Activated CD8-positive, alpha-beta memory T cell treated with anti-CD3 and anti-CD28 coated beads, Interleukin-2, amount 10 ng/mL, durations not matched to agents 7 days and 5 days (primary cell): Measurements from ENCODE around the gene SHISA5. TPM values are rescaled to one million over a fixed set of nuclear protein-coding genes. Genes with fewer than 3 reads are reported as not detected.

ENCODE experiments used
- ATAC-seq: fragments of 150-1000 bp; cut with Tn5 transposase; one replicate; pipeline ENCODE4 v1.10.0; 2021; ENCODE audit warnings: moderate library complexity
- CTCF ChIA-PET: fragments of 350-600 bp; sonication (Branson Sonifier 250); formaldehyde crosslinking; loops from one replicate; lab custom pipeline; 2021; ENCODE audit warnings: antibody characterized with exemption; lab: Charles Lee
- DNase-seq: peaks from one replicate; pipeline ENCODE4 v3.0.0-alpha.2; 2020
- H3K27ac Mint-ChIP-seq: one replicate; pipeline ENCODE4 v1.8.0; 2021; ENCODE audit warnings: mild to moderate bottlenecking, mixed read lengths
- H3K27me3 Mint-ChIP-seq: one replicate; pipeline ENCODE4 v1.8.0; 2021; ENCODE audit warnings: mixed read lengths
- H3K36me3 Mint-ChIP-seq: one replicate; pipeline ENCODE4 v1.8.0; 2021; ENCODE audit warnings: mild to moderate bottlenecking, mixed read lengths
- H3K4me1 Mint-ChIP-seq: one replicate; pipeline ENCODE4 v1.8.0; 2021; ENCODE audit warnings: mixed read lengths
- H3K4me3 Mint-ChIP-seq: one replicate; pipeline ENCODE4 v1.8.0; 2021; ENCODE audit warnings: mild to moderate bottlenecking, moderate library complexity, mixed read lengths
- H3K9me3 Mint-ChIP-seq: one replicate; pipeline ENCODE4 v1.8.0; 2022; ENCODE audit warnings: low read depth, mixed read lengths
- total RNA-seq, 2 experiments: library from RNA; stranded (reverse); gene quantifications; one replicate each; pipeline ENCODE4 v1.2.3, GENCODE V29; 2021

Gene SHISA5
- total RNA-seq, 2 experiments from 2014 or later, result 198 to 313 TPM

GRCh38 chr3:48460517-48460902 is 43.5 kb downstream of the SHISA5 start:
- Mint-ChIP-seq H3K27me3 (no peaks in the 10 kb centered on the region), H3K27ac (peak overlapping the region; percentile 66), H3K4me1 (peaks cover 19% of the 10 kb centered on the region), H3K9me3 (no peaks in the 10 kb centered on the region), H3K4me3 (no peak overlapping the region), H3K36me3 (peaks cover 25% of the 10 kb centered on the region)
- ATAC-seq, result no peak
- DNase-seq, result no peak
- CTCF ChIA-PET, result interaction anchor here (2.2 to 2.5 kb wide), 2 partner anchors 13 to 24 kb away, joined by 6 to 13 read pairs; no protein-coding TSS in a partner anchor

- CTCF ChIA-PET, result interaction anchor here (2.5 kb wide), 1 partner anchor 13 kb away, joined by 6 read pairs; no protein-coding TSS in a partner anchor
- DNase-seq (no peak), ATAC-seq (no peak)
- Mint-ChIP-seq H3K27me3 (no peaks in the 10 kb centered on the region), H3K4me1 (peaks cover 15% of the 10 kb centered on the region), H3K9me3 (no peaks in the 10 kb centered on the region), H3K36me3 (peaks cover 24% of the 10 kb centered on the region), H3K27ac (no peak overlapping the region), H3K4me3 (no peak overlapping the region)
These were observed 44.0 kb downstream of the SHISA5 start for GRCh38 chr3:48459773-48460516.

- CTCF ChIA-PET, result interaction anchor here (16.7 kb wide), 1 partner anchor 24 kb away, joined by 176 read pairs; no protein-coding TSS in a partner anchor
- no peak for ATAC-seq
- H3K4me3 Mint-ChIP-seq, result no peak overlapping the region
- DNase-seq, result no peak
- H3K27me3 Mint-ChIP-seq, result no peaks in the 10 kb centered on the region
- peaks cover 28% of the 10 kb centered on the region for H3K36me3 Mint-ChIP-seq
- H3K4me1 Mint-ChIP-seq, result peaks cover 15% of the 10 kb centered on the region
- no peaks in the 10 kb centered on the region for H3K9me3 Mint-ChIP-seq
- no peak overlapping the region for H3K27ac Mint-ChIP-seq
These were observed 44.6 kb downstream of the SHISA5 start for GRCh38 chr3:48459331-48459730.

- Mint-ChIP-seq H3K4me3 (no peak overlapping the region), H3K4me1 (peaks cover 14% of the 10 kb centered on the region), H3K9me3 (no peaks in the 10 kb centered on the region), H3K27ac (no peak overlapping the region), H3K27me3 (no peaks in the 10 kb centered on the region), H3K36me3 (peaks cover 41% of the 10 kb centered on the region)
- ATAC-seq, result no peak
- no peak for DNase-seq
- CTCF ChIA-PET, result interaction anchor here (0.7 to 16.7 kb wide), 8 partner anchors 10 to 117 kb away, joined by 3 to 176 read pairs (median 3); partner anchors contain the start of genes ATRIP and SHISA5
These were observed 47.5 kb downstream of the SHISA5 start for GRCh38 chr3:48456456-48456855.

GRCh38 chr3:48451270-48451669 is 52.7 kb downstream of the SHISA5 start:
- Mint-ChIP-seq H3K36me3 (peaks cover 34% of the 10 kb centered on the region), H3K4me1 (peaks cover 24% of the 10 kb centered on the region), H3K27ac (no peak overlapping the region)

GRCh38 chr3:48446425-48447193 is 57.4 kb downstream of the SHISA5 start, which contains the start of gene ATRIP:
TSS of gene ATRIP (plus strand) at chr3:48446737. CDS start at chr3:48446846, 109 bp downstream.
- CTCF ChIA-PET, result interaction anchor here (1.1 to 16.7 kb wide), 7 partner anchors 10 to 112 kb away, joined by 3 to 176 read pairs (median 6); no protein-coding TSS in a partner anchor
- H3K27ac Mint-ChIP-seq, result peak within 1 kb of the TSS; percentile 92
- H3K36me3 Mint-ChIP-seq, result peaks cover 31% of the 10 kb centered on the region
- H3K27me3 Mint-ChIP-seq, result no peaks in the 10 kb centered on the region
- ATAC-seq, result peak; percentile 98
- H3K9me3 Mint-ChIP-seq, result no peaks in the 10 kb centered on the region
- peak; percentile 92 for DNase-seq
- H3K4me3 Mint-ChIP-seq, result peak within 1 kb of the TSS; percentile 84
- peaks cover 51% of the 10 kb centered on the region for H3K4me1 Mint-ChIP-seq

More at GRCh38 chr3:48451270-48451669, 52.7 kb downstream of the SHISA5 start:
- Mint-ChIP-seq H3K4me3 (no peak overlapping the region), H3K9me3 (no peaks in the 10 kb centered on the region), H3K27me3 (no peaks in the 10 kb centered on the region)
- CTCF ChIA-PET, result interaction anchor here (2.4 to 16.7 kb wide), 3 partner anchors 11 to 16 kb away, joined by 7 to 176 read pairs (median 17); partner anchors contain the start of genes CCDC51 and TMA7
- ATAC-seq, result no peak
- no peak for DNase-seq

GRCh38 chr3:48446043-48446424 is 57.9 kb downstream of the SHISA5 start:
- Mint-ChIP-seq H3K27ac (peak overlapping the region; percentile 92), H3K9me3 (no peaks in the 10 kb centered on the region), H3K27me3 (no peaks in the 10 kb centered on the region), H3K4me1 (peaks cover 54% of the 10 kb centered on the region), H3K36me3 (peaks cover 31% of the 10 kb centered on the region), H3K4me3 (peak overlapping the region; percentile 84)
- no peak for DNase-seq
- no peak for ATAC-seq
- CTCF ChIA-PET, result interaction anchor here (1.1 to 16.7 kb wide), 7 partner anchors 11 to 112 kb away, joined by 3 to 176 read pairs (median 6); no protein-coding TSS in a partner anchor

GRCh38 chr3:48445277-48445882 is 58.6 kb downstream of the SHISA5 start:
- H3K4me1 Mint-ChIP-seq, result peaks cover 58% of the 10 kb centered on the region
- ATAC-seq (no peak), DNase-seq (no peak)
- CTCF ChIA-PET, result interaction anchor here (1.1 to 16.7 kb wide), 7 partner anchors 11 to 113 kb away, joined by 3 to 176 read pairs (median 6); no protein-coding TSS in a partner anchor
- no peaks in the 10 kb centered on the region for H3K9me3 Mint-ChIP-seq
- H3K36me3 Mint-ChIP-seq, result peaks cover 35% of the 10 kb centered on the region
- H3K27me3 Mint-ChIP-seq, result no peaks in the 10 kb centered on the region
- H3K4me3 Mint-ChIP-seq, result peak overlapping the region; percentile 84
- peak overlapping the region; percentile 92 for H3K27ac Mint-ChIP-seq

GRCh38 chr3:48441940-48442339 is 62.0 kb downstream of the SHISA5 start:
- Mint-ChIP-seq H3K9me3 (no peaks in the 10 kb centered on the region), H3K27me3 (no peaks in the 10 kb centered on the region), H3K36me3 (peaks cover 27% of the 10 kb centered on the region), H3K27ac (peak overlapping the region; percentile 97), H3K4me3 (peak overlapping the region; percentile 97), H3K4me1 (peaks cover 56% of the 10 kb centered on the region)
- CTCF ChIA-PET, result interaction anchor here (0.9 to 3.4 kb wide), 3 partner anchors 31 to 160 kb away, joined by 3 to 15 read pairs (median 3); no protein-coding TSS in a partner anchor
- ATAC-seq (no peak), DNase-seq (no peak)

- Mint-ChIP-seq H3K4me1 (peaks cover 47% of the 10 kb centered on the region), H3K27ac (peak overlapping the region; percentile 97), H3K9me3 (no peaks in the 10 kb centered on the region), H3K27me3 (no peaks in the 10 kb centered on the region), H3K36me3 (peaks cover 27% of the 10 kb centered on the region), H3K4me3 (peak overlapping the region; percentile 97)
- DNase-seq, result no peak
- ATAC-seq, result peak; percentile 5
- CTCF ChIA-PET, result interaction anchor here (0.6 to 3.4 kb wide), 14 partner anchors 12 to 210 kb away, joined by 3 to 24 read pairs (median 6); partner anchors contain the start of gene PFKFB4
These were observed 63.4 kb downstream of the SHISA5 start for GRCh38 chr3:48440590-48440958.

- Mint-ChIP-seq H3K27ac (peak within 1 kb of the TSS; percentile 97), H3K27me3 (no peaks in the 10 kb centered on the region), H3K4me1 (peaks cover 45% of the 10 kb centered on the region), H3K4me3 (peak within 1 kb of the TSS; percentile 97), H3K36me3 (peaks cover 27% of the 10 kb centered on the region), H3K9me3 (no peaks in the 10 kb centered on the region)
- ATAC-seq (peak; percentile 96), DNase-seq (peak; percentile 99)
- CTCF ChIA-PET, result interaction anchor here (0.6 to 3.4 kb wide), 24 partner anchors 8 to 210 kb away, joined by 3 to 24 read pairs (median 4); partner anchors contain the start of genes PFKFB4, PLXNB1, UQCRC1 and ZNF589
These were observed 64.0 kb downstream of the SHISA5 start, which contains the start of the genes CCDC51 and TMA7 for GRCh38 chr3:48439820-48440589. TSS of gene CCDC51 (minus strand) at chr3:48440119. CDS start at chr3:48435128, 4,991 bp downstream. TSS of gene TMA7 (plus strand) at chr3:48440257. CDS start at chr3:48440297, 40 bp downstream.
